GM23248 (cell line): ENCODE measurements around the gene GHR. TPM values are rescaled to one million over a fixed set of nuclear protein-coding genes. Genes with fewer than 3 reads are reported as not detected.
A peak's percentile ranks its signal among the peaks of the same experiment; 100 is the strongest.

Experiments
- DNase-seq: peaks from one replicate; pipeline ENCODE4 v3.0.0-alpha.2; 2015
- H2AFZ ChIP-seq: fragments of 200-600 bp; sonication (generic); 2 replicates; pipeline ENCODE4 v1.6.1; 2016; ENCODE audit warnings: antibody characterized with exemption
- H3F3A ChIP-seq: fragments of 200-600 bp; sonication (generic); 2 replicates; pipeline ENCODE4 v1.6.1; 2016; ENCODE audit warnings: mild to moderate bottlenecking, antibody characterized with exemption, mixed run types; ENCODE audit not compliant: insufficient read depth
- H3K27ac ChIP-seq: fragments of 200-600 bp; sonication (generic); 2 replicates; pipeline ENCODE4 v1.5.1; 2016; ENCODE audit warnings: mild to moderate bottlenecking
- H3K27me3 ChIP-seq: fragments of 200-600 bp; sonication (generic); replicated peaks from 2 replicates; pipeline ENCODE4 v1.6.1; 2016; ENCODE audit warnings: mild to moderate bottlenecking; ENCODE audit not compliant: insufficient read depth
- H3K36me3 ChIP-seq: fragments of 200-600 bp; sonication (generic); 2 replicates; pipeline ENCODE4 v1.6.1; 2016; ENCODE audit warnings: low read depth, mild to moderate bottlenecking
- H3K4me1 ChIP-seq: fragments of 200-600 bp; sonication (generic); 2 replicates; pipeline ENCODE4 v1.6.1; 2016; ENCODE audit warnings: mild to moderate bottlenecking; ENCODE audit not compliant: insufficient read depth
- H3K4me2 ChIP-seq: fragments of 200-600 bp; sonication (generic); one replicate; pipeline ENCODE4 v1.6.1; 2016; ENCODE audit warnings: mild to moderate bottlenecking; ENCODE audit not compliant: unreplicated experiment
- H3K4me3 ChIP-seq: fragments of 200-600 bp; sonication (generic); 2 replicates; pipeline ENCODE4 v1.5.1; 2016; ENCODE audit warnings: mild to moderate bottlenecking
- H3K79me2 ChIP-seq: fragments of 200-600 bp; sonication (generic); 2 replicates; pipeline ENCODE4 v1.6.1; 2016; ENCODE audit warnings: mild to moderate bottlenecking; ENCODE audit not compliant: insufficient read depth
- H3K9ac ChIP-seq: fragments of 200-600 bp; sonication (generic); 2 replicates; pipeline ENCODE4 v1.6.1; 2016; ENCODE audit warnings: mild to moderate bottlenecking
- H3K9me2 ChIP-seq: fragments of 200-600 bp; sonication (generic); 2 replicates; pipeline ENCODE4 v1.6.1; 2016; ENCODE audit warnings: mixed run types, mild to moderate bottlenecking, moderate library complexity; ENCODE audit not compliant: insufficient read depth
- H3K9me3 ChIP-seq: fragments of 200-600 bp; sonication (generic); one replicate; pipeline ENCODE4 v1.6.1; 2017; ENCODE audit warnings: low read depth
- H4K20me1 ChIP-seq: fragments of 200-600 bp; sonication (generic); 2 replicates; pipeline ENCODE4 v1.6.0; 2016; ENCODE audit not compliant: insufficient read depth
- EZH2 ChIP-seq: fragments of 200-600 bp; sonication (generic); IDR thresholded peaks from 2 replicates; pipeline ENCODE4 v1.6.1; 2018; ENCODE audit warnings: antibody characterized with exemption, mild to moderate bottlenecking; ENCODE audit not compliant: insufficient read depth, poor library complexity, severe bottlenecking
- EZH2phosphoT487 ChIP-seq: fragments of 200-600 bp; sonication (generic); IDR thresholded peaks from 2 replicates; pipeline ENCODE4 v1.6.1; 2018; ENCODE audit warnings: antibody characterized with exemption, moderate library complexity, mild to moderate bottlenecking, low read depth; ENCODE audit not compliant: insufficient read depth
- WGBS, 2 experiments: methylation state at CpG; one replicate each; pipeline ENCODE4 v1.1.6; 2015 to 2017; ENCODE audit warnings: low lambda C conversion rate in 2 of 2, low coverage in 1 of 2; ENCODE audit errors: missing lambda C conversion rate in 2 of 2; 5-methylcytosine and 5-hydroxymethylcytosine counted together
- in situ Hi-C: fragments of 300-500 bp; cut with MboI; formaldehyde crosslinking; loops from 2 replicates; pipeline ENCODE4 v1.15.0; 2020
- polyA plus RNA-seq: library from polyadenylated mRNA; unstranded; fragments of >200 nt; fragmentation: Nextera tagmentation; extraction: Ambion mirVana; gene quantifications from 2 replicates; pipeline ENCODE4 v1.2.1, GENCODE V29; 2016
- total RNA-seq: library from RNA; depleted of rRNA; stranded (reverse); fragments of >200 nt; shearing (Covaris generic); gene quantifications from 2 replicates; pipeline ENCODE4 v1.2.3, GENCODE V29; 2014

Gene GHR
- total and polyA plus RNA-seq, 2 experiments from 2014 or later = 0.64 to 1.5 TPM

- Histone ChIP-seq H2AFZ (no peak overlapping the region), H3K4me2 (no peak overlapping the region), H3K27me3 (no peaks in the 10 kb centered on the region), H3K79me2 (no peaks in the 10 kb centered on the region), H3K4me1 (0 out of 2 replicates have a peak, but pooled peaks cover 3% of the 10 kb centered on the region), H3K4me3 (no peak overlapping the region), H4K20me1 (no peaks in the 10 kb centered on the region), H3F3A (peaks cover 4% of the 10 kb centered on the region; the same call in 1 of the 2 replicates), H3K9me2 (no peaks in the 10 kb centered on the region; the same call in 1 of the 2 replicates), H3K36me3 (no peaks in the 10 kb centered on the region), H3K27ac (no peak overlapping the region), H3K9me3 (no peaks in the 10 kb centered on the region), H3K9ac (no peak overlapping the region)
- TF ChIP-seq EZH2phosphoT487 (no peak), EZH2 (no peak)
- DNase-seq = no peak
- 27 to 28% methylated on average over 1 of the region's 1 CpG for WGBS, 2 experiments
- in situ Hi-C loops = no loop called here
Observed at GRCh38 chr5:42522783-42523182, 99.5 kb downstream of the GHR start.

- in situ Hi-C loops = no loop called here
- DNase-seq = no peak
- no peak for TF ChIP-seq EZH2
- TF ChIP-seq EZH2phosphoT487 = no peak
- Histone ChIP-seq H3K4me2 (no peak overlapping the region), H3K36me3 (no peaks in the 10 kb centered on the region), H3F3A (no peaks in the 10 kb centered on the region), H3K9me3 (no peaks in the 10 kb centered on the region), H3K4me1 (no peaks in the 10 kb centered on the region), H3K79me2 (no peaks in the 10 kb centered on the region), H4K20me1 (no peaks in the 10 kb centered on the region), H3K27ac (no peak overlapping the region), H2AFZ (no peak overlapping the region), H3K9ac (no peak overlapping the region), H3K4me3 (no peak overlapping the region), H3K9me2 (no peaks in the 10 kb centered on the region; the same call in 1 of the 2 replicates), H3K27me3 (no peaks in the 10 kb centered on the region)
- WGBS, 2 experiments = 60 to 77% methylated on average over 1 of the region's 1 CpG
Observed at GRCh38 chr5:42526179-42526578, 102.9 kb downstream of the GHR start.

GRCh38 chr5:42531611-42532010, 108.4 kb downstream of the GHR start:
- Histone ChIP-seq H3F3A (no peaks in the 10 kb centered on the region), H3K9ac (no peak overlapping the region), H3K27ac (no peak overlapping the region), H3K4me2 (no peak overlapping the region), H3K4me3 (no peak overlapping the region), H3K27me3 (no peaks in the 10 kb centered on the region), H2AFZ (no peak overlapping the region), H3K79me2 (no peaks in the 10 kb centered on the region), H3K4me1 (no peaks in the 10 kb centered on the region), H3K9me2 (no peaks in the 10 kb centered on the region), H3K36me3 (no peaks in the 10 kb centered on the region), H4K20me1 (no peaks in the 10 kb centered on the region), H3K9me3 (no peaks in the 10 kb centered on the region)
- WGBS, 2 experiments = 2 to 4% methylated on average over 2 of the region's 2 CpGs
- TF ChIP-seq EZH2phosphoT487 (no peak), EZH2 (no peak)
- DNase-seq = peak; percentile 67
- in situ Hi-C loops = no loop called here

GRCh38 chr5:42542106-42542505, 118.9 kb downstream of the GHR start:
- H3K79me2 ChIP-seq = no peaks in the 10 kb centered on the region
- no peak for TF ChIP-seq EZH2
- no peak for TF ChIP-seq EZH2phosphoT487
- DNase-seq = no peak
- no peaks in the 10 kb centered on the region for H3K36me3 ChIP-seq
- H3K4me2 ChIP-seq = no peak overlapping the region
- H3K9ac ChIP-seq = no peak overlapping the region
- in situ Hi-C loops = no loop called here
- H2AFZ ChIP-seq = no peak overlapping the region
- no peaks in the 10 kb centered on the region for H3K9me3 ChIP-seq
- no peak overlapping the region for H3K4me3 ChIP-seq
- peaks cover 3% of the 10 kb centered on the region; the same call in 1 of the 2 replicates for H3K4me1 ChIP-seq
- H3K27ac ChIP-seq = no peak overlapping the region
- peaks cover 3% of the 10 kb centered on the region; the same call in 1 of the 2 replicates for H4K20me1 ChIP-seq
- peaks cover 5% of the 10 kb centered on the region; the same call in 1 of the 2 replicates for H3K27me3 ChIP-seq
- no peaks in the 10 kb centered on the region for H3K9me2 ChIP-seq
- no peaks in the 10 kb centered on the region for H3F3A ChIP-seq

- 77 to 85% methylated on average over 3 of the region's 3 CpGs for WGBS, 2 experiments
- no peaks in the 10 kb centered on the region for H3K79me2 ChIP-seq
- no peaks in the 10 kb centered on the region for H3F3A ChIP-seq
- peaks cover 5% of the 10 kb centered on the region for H3K27me3 ChIP-seq
- no peak overlapping the region for H2AFZ ChIP-seq
- in situ Hi-C loops = no loop called here
- H3K36me3 ChIP-seq = no peaks in the 10 kb centered on the region
- no peak overlapping the region for H3K27ac ChIP-seq
- TF ChIP-seq EZH2 (no peak), EZH2phosphoT487 (no peak)
- peaks cover 6% of the 10 kb centered on the region; the same call in 1 of the 2 replicates for H4K20me1 ChIP-seq
- H3K4me1 ChIP-seq = peaks cover 7% of the 10 kb centered on the region; the same call in 1 of the 2 replicates
- no peak overlapping the region for H3K4me2 ChIP-seq
- no peak overlapping the region for H3K4me3 ChIP-seq
- no peak overlapping the region for H3K9ac ChIP-seq
- H3K9me3 ChIP-seq = no peaks in the 10 kb centered on the region
- no peaks in the 10 kb centered on the region for H3K9me2 ChIP-seq
- DNase-seq = no peak
Observed at GRCh38 chr5:42543774-42544173, 120.5 kb downstream of the GHR start.
